GM21717 (cell line): ENCODE measurements around the gene CMIP.
"Not testable (repeated sequence)": the region's sequence is repeated elsewhere in the genome, so short reads cannot be mapped to it uniquely, and the experiment has no call there.

Source experiments
- ATAC-seq: cut with Tn5 transposase; IDR thresholded peaks from one replicate; pipeline ENCODE4 v1.9.1; 2021; ENCODE audit warnings: mild to moderate bottlenecking, moderate library complexity; ENCODE audit not compliant: unreplicated experiment

The CMIP gene

GRCh38 chr16:81513204-81514040 is 68.8 kb downstream of the CMIP start:
- ATAC-seq = peak; percentile 27

- peak; percentile 63 for ATAC-seq
Observed at GRCh38 chr16:81514041-81514559, 69.5 kb downstream of the CMIP start.

DNA sequence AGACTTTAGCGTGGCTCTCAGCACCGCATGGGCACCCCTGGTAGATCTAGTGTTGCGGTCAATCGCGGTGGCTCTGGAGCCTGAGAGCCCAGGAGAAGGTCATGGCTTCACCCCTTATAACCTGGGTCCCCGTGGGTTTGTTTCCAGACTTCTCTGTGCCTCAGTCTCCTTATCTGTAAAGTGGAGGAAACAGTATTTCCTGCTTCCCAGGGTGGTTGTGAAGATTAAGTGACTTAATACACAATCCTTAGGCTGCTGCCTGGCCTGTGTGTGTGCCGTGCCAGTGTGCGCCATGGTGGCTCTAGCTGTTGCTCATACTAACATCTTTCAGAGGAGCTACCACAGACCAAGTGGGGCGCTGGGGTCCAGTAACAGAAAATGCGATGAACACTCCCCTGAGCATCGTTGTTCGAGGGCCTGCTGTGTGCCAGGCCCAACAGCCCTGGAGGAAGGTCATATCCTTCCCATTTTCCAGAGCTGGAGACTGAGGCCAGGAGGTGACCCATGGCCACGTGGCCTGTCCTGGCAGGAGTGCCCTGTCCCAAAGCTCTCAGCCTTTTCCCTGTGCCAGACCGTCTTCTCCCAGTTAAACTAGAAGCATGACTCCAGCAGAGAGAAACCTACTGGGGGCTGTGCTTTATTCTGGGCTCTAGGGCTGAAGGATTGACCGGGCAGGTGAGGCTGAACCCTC is 70.1 kb downstream of the CMIP start:
- ATAC-seq = no peak

DNA sequence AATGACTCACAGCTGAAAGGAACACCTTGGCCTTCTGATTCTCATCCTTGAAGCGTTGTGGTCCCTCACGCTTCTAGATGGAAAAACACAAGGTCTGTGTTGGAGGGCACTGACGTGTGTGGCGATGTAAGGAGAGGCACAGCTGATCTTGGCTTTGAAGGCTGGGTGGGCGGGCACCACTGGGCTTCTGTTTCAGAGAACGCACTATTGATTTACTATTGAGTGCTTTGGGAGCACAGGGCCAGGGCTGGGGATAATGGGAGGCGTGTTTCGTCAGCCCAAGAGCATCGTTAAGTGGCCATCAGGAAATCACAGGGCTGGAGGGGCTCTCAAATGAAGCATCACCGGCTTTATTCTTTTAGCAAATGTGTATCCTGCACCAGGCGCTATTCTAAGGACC is 70.7 kb downstream of the CMIP start:
- no peak for ATAC-seq

GRCh38 chr16:81515721-81516120 is 71.1 kb downstream of the CMIP start:
- ATAC-seq = no peak

- ATAC-seq = no peak
Observed at GRCh38 chr16:81516478-81517149, 72.0 kb downstream of the CMIP start.

DNA sequence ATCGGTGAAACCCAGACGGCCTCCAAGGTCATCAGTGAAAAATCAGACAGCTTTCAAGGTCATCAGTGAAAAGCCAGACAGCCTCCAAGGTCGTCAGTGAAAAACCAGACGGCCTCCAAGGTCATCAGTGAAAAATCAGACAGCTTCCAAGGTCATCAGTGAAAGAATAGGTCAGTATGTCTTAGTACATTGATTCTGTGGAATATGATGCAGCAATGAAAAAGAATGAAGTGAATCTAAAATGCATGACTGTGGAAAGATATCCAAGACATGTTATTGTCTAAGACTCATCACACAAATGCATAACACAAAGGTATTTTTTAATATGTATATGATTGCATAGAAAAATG is 72.5 kb downstream of the CMIP start:
- no peak for ATAC-seq

GRCh38 chr16:81517629-81518438 is 73.2 kb downstream of the CMIP start:
- ATAC-seq = no peak

DNA sequence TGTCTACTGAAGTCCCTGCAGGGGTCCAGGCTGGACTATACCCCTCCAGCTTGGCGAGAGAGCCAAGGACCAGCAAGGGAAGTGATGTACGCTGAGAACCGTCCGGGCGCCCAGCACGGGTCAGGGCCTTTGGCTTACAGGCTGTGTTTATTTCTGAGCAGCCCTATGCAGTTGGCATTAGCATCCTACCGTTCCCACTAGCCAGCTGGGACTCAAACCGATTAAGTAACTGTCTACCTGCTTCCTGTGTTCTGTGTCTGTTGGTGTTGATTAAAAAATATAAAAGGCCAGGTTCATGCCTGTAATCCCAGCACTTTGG is 73.8 kb downstream of the CMIP start:
- no peak for ATAC-seq

GRCh38 chr16:81519301-81520150 is 74.9 kb downstream of the CMIP start:
- ATAC-seq = peak; percentile 53

DNA sequence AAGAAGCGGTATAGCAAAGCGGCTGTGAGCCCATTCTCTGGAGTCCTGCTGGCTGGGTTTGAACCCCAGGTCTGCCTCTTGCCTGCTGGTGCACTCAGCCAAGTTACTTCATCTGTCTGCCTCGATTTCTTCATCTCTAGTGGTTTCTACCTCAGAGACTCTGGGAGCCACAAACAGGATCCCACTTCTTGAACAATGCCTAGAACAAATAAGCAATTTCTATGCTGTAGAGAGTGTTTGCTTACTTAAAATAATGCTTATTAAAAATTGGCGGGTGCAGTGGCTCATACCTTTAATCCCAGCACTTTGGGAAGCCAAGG is 75.5 kb downstream of the CMIP start:
- no peak for ATAC-seq

GRCh38 chr16:81520560-81521135 is 76.0 kb downstream of the CMIP start:
- no peak for ATAC-seq

- peak; percentile 52 for ATAC-seq
Observed at GRCh38 chr16:81521141-81521626, 76.6 kb downstream of the CMIP start.

DNA sequence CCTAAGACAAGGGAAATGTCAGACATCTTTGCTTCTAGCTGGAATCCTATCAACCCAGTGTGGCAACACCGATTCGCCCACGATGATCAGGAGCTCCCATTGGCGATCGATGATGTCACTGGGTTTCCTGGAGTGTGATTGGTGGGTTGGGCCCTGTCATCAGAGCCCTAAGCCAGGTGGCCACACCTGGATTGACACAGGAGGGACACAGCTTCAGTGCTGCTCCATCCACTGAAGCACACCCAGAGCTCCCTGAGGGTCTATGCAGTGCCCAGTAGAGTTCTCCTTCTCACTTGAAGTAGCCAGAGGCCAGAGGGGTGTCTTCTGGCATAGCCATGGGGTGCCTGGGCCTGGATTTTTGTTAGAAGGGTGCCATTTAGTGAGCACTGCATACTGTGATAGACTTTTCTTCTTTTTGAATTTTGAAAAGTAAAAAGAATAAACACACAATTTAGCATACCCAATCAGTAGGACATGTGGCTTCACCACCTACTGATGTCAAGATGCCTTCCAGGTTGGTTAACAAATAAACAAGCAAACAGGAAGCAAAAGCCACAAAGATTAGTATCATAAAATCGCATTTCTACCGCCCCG is 77.6 kb downstream of the CMIP start:
- no peak for ATAC-seq

DNA sequence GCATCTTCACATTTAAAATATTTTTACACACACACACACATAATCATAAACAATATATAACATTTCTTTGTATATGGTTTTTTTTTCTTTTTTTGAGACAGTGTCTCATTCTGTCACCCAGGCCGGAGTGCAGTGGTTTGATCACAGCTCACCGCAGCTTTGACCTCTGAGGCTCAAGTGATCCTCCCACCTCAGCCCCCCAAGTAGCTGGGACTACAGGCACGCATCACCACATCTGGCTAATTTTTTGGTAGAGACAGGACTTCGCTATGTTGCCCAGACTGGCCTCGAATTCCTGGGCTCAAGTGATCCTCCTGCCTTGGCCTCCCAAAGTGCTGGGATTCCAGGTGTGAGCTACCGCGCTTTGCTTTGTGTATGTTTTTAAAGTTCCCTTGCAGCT is 78.2 kb downstream of the CMIP start:
- not testable (repeated sequence) for ATAC-seq

DNA sequence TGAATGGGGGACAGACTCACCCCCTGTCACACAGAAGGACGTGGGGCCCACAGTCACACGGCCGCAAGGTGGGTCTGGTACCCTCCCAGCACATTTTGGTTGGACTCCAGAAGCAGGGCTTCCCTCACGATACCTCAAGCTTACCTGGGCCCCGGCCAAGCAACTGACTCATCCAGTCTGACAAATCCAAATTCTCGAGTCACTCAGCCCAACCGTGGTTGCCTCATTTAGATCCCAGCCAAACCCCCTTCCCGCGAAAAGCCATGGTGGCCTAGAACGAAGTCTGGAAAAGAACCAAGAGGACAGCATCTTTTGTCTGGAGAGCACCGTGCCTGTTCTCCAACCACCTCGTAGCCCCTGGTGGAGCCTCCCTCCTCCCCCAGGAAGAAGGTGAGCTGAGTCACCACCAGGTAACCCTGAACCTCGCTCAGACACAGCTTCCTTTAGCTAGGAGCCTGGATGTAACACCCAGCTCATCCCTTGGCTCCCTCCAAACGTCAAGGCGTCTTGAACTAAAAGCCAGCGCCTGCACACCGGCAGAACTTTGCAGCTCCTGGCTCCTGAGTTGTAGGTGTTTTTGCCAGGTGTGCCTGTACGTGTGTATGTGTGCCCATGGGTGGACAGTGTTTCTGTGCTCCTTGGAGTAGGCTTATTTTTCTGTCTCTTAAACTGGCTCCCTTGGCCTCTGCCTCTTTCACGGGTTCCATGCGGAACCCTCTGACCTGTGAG is 78.9 kb downstream of the CMIP start:
- ATAC-seq = no peak

GRCh38 chr16:81524382-81524781 is 79.8 kb downstream of the CMIP start:
- no peak for ATAC-seq

DNA sequence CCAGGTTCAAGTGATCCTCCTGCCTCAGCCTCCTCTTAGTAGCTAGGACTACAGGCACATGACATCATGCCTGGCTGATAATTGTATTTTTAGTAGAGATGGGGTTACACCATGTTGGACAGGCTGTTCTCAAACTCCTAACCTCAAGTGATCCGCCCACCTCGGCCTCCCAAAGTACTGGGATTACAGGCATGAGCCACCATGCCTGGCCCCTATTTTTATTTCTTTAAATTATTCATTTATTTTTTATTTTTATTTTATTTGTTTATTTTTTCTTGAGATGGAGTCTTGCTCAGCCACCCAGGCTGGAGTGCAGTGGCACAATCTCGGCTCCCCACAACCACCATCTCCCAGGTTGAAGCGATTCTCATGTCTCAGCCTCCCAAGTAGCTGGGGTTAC is 80.3 kb downstream of the CMIP start:
- not testable (repeated sequence) for ATAC-seq

GRCh38 chr16:81526199-81526598 is 81.6 kb downstream of the CMIP start:
- no peak for ATAC-seq
